ENCODE data around the gene OR51E1. TPM values are rescaled to one million over a fixed set of nuclear protein-coding genes. Genes with fewer than 3 reads are reported as not detected.

The OR51E1 gene
- polyA plus RNA-seq (ENCODE audit: insufficient read length in 10 of 10), result 1 to 10 TPM; 1.8 to 3.8 (median 2.4) TPM
- long read RNA-seq, donor 1, partial matches to known transcripts, result 0 of 2 reads
- long read RNA-seq, donor 1, other reads (novel, unspliced or antisense), result 0 of 2 reads
- long read RNA-seq, donor 2, result 0 reads
- long read RNA-seq, donor 3, result 0 reads
- long read RNA-seq, donor 4, partial matches to known transcripts, result 0 of 1 reads
- long read RNA-seq, donor 4, other reads (novel, unspliced or antisense), result 0 of 1 reads
- long read RNA-seq, donor 5, partial matches to known transcripts, result 0 of 2 reads
- long read RNA-seq, donor 5, other reads (novel, unspliced or antisense), result 0 of 2 reads
- long read RNA-seq, donor 6, result 0 reads
- long read RNA-seq, donor 7, partial matches to known transcripts, result 0 of 3 reads
- long read RNA-seq, donor 7, other reads (novel, unspliced or antisense), result 0 of 3 reads
- long read RNA-seq, donor 8, result 0 reads
- long read RNA-seq, donor 9, result 0 reads

GRCh38 chr11:4643682-4644081 is at the start of gene OR51E1:
Gene OR51E1 (plus strand): TSS chr11:4643982. CDS start chr11:4652527, 8,545 bp downstream.
- DNase-seq, result no peak

- DNase-seq, result no peak
Observed at GRCh38 chr11:4605057-4605456, 38.7 kb upstream of the OR51E1 start.

GRCh38 chr11:4606231-4607015 is 37.4 kb upstream of the OR51E1 start:
- DNase-seq, result no peak

GRCh38 chr11:4607096-4607495 is 36.7 kb upstream of the OR51E1 start:
- peak in 1 of 3 donors; percentile 9 for DNase-seq

- DNase-seq, result peak; percentile 94 to 97 (median 95)
Observed at GRCh38 chr11:4607781-4608666, 35.8 kb upstream of the OR51E1 start, which contains the start of gene TRIM68. Gene TRIM68 (minus strand): TSS chr11:4608231. CDS start chr11:4605504, 2,727 bp downstream.

- DNase-seq, result no peak
Observed at GRCh38 chr11:4610258-4610935, 33.4 kb upstream of the OR51E1 start.

- no peak for DNase-seq
Observed at GRCh38 chr11:4611986-4612385, 31.8 kb upstream of the OR51E1 start.

GRCh38 chr11:4615856-4616444 is 27.8 kb upstream of the OR51E1 start:
- no peak for DNase-seq

GRCh38 chr11:4619514-4619913 is 24.3 kb upstream of the OR51E1 start:
- no peak for DNase-seq

- DNase-seq, result peak; percentile 41 to 55 (median 43)
Observed at GRCh38 chr11:4626207-4627099, 17.3 kb upstream of the OR51E1 start.

- no peak for DNase-seq
Observed at GRCh38 chr11:4636136-4636535, 7.6 kb upstream of the OR51E1 start.

GRCh38 chr11:4636962-4637661 is 6.7 kb upstream of the OR51E1 start, which contains the start of gene OR51D1:
Gene OR51D1 (plus strand): TSS chr11:4637477. CDS start chr11:4639791, 2,314 bp downstream.
- peak; percentile 58 to 78 (median 71) for DNase-seq

GRCh38 chr11:4637662-4638047 is 6.1 kb upstream of the OR51E1 start:
- no peak for DNase-seq

GRCh38 chr11:4639931-4640330 is 3.9 kb upstream of the OR51E1 start:
- DNase-seq, result no peak

- DNase-seq, result no peak
Observed at GRCh38 chr11:4641501-4641900, 2.3 kb upstream of the OR51E1 start.

- DNase-seq, result no peak
Observed at GRCh38 chr11:4642043-4642442, 1.7 kb upstream of the OR51E1 start.

- DNase-seq, result peak in 1 of 3 donors; percentile 29
Observed at GRCh38 chr11:4643076-4643475, 706 bp upstream of the OR51E1 start.

GRCh38 chr11:4644233-4644632 is 451 bp downstream of the OR51E1 start:
- DNase-seq, result no peak

- no peak for DNase-seq
Observed at GRCh38 chr11:4645974-4646373, 2.2 kb downstream of the OR51E1 start.

Measured in muscle of back (tissue), 13 donors.